HG03025 (cell line): ENCODE measurements around the gene VEPH1.

Experiments
- ATAC-seq: cut with Tn5 transposase; IDR thresholded peaks from one replicate; pipeline ENCODE4 v1.9.1; 2021; ENCODE audit warnings: mild to moderate bottlenecking, moderate library complexity; ENCODE audit not compliant: unreplicated experiment, low FRiP score

The VEPH1 gene

GRCh38 chr3:157235291-157235690 is 267.9 kb downstream of the VEPH1 start:
- no peak for ATAC-seq

DNA sequence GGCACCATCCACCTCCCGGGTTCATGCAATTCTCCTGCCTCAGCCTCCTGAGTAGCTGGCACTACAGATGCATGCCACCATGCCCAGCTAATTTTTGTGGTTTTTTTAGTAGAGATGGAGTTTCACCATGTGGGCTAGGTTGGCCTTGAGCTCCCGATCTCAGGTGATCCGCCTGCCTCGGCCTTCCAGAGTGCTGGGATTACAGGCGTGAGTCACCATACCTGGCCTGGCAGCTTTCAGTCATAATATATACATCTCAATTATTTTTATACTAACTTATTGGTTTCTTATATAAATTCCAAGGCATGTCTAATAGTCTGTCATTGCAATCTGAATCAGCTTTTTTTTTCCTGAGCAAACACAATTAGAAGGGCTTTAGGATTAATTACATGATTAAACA is 269.3 kb downstream of the VEPH1 start:
- ATAC-seq, result no peak

- no peak for ATAC-seq
Observed at GRCh38 chr3:157232141-157232540, 271.1 kb downstream of the VEPH1 start.

- ATAC-seq, result no peak
Observed at GRCh38 chr3:157231071-157231470, 272.1 kb downstream of the VEPH1 start.

- ATAC-seq, result no peak
Observed at GRCh38 chr3:157226173-157226847, 276.9 kb downstream of the VEPH1 start.

DNA sequence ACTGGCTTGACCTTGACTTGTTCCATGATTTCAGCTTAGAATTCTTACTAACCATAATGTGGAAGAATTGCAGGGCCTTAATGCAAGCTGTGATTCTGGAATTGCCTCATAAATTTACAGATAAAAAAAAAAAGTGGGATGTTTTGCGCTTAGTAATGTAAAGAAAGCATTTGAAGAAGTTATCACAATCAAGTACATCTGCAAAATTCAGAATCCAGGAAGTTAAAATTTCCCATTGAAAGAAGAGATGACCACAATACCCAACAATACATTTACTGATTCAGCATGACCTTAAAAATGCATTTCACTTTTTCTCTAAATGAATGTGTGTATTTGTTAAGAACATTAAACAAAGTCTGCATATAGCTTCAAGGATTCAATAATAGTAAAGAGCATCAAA is 278.2 kb downstream of the VEPH1 start:
- ATAC-seq, result no peak

GRCh38 chr3:157220883-157221282 is 282.3 kb downstream of the VEPH1 start:
- no peak for ATAC-seq

DNA sequence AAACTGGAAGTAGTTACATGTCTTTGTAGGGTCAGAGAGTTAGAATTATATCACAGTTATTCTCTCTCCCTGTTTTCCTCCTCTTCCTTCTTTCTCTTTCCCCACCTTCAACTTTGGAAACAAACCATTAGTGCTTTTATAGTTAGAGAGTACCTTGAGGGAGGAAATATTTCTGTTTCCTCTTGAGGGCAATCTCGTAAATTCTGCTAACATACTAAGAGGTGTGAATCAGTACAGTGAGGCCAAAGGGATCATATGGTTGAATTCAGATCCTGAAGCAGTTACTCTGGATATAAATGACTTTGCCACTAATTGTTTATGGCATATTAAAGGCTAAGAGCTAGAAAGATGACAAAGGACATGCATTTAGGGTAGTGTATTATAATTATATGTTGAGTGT is 283.0 kb downstream of the VEPH1 start:
- ATAC-seq, result no peak

- no peak for ATAC-seq
Observed at GRCh38 chr3:157219215-157219614, 284.0 kb downstream of the VEPH1 start.
